Measurements from ENCODE around the gene VGLL3.
"Not testable (repeated sequence)": the region's sequence is repeated elsewhere in the genome, so short reads cannot be mapped to it uniquely, and the experiment has no call there.

VGLL3 gene

DNA sequence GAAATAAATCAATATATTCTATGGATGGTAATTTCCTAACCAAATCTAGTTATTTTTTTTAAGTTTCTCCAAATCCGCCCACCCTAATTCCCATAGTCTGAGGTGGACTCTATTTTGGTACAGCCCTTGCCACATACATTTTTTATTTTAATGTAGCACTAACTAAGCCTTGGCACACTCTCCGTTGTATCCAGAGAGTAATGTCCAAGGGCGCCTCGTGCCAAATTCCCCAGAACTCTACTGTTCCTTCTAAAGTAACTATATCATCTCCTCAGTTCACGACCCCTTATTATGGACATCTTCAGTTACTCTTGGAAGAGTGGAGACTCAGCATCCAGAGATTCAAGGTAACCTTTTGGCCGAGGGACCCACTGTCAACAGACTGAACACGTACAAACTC is 1.3 kb downstream of the VGLL3 start:
- no peak for DNase-seq (ENCODE audit: low read depth in 2 of 2)

DNA sequence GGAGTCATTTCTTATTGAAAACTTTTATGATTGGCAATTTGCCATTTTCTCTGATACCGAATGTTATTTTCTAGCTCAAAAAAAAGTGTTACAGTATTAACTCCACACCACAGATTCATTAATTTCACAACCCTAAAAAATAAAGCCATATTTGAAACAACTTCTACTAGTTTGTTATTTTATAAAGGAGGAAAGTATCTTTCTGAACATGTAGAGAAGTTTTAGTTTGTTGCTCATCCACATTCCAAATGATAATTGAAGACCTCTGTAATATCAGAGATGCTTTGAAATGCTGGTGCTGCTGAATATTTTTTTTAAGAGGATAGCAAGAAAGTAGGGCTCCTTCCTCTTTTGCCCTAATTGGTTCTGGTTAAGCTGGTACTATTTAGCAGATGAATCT is 1.9 kb downstream of the VGLL3 start:
- DNase-seq (ENCODE audit: low read depth in 2 of 2): no peak

DNA sequence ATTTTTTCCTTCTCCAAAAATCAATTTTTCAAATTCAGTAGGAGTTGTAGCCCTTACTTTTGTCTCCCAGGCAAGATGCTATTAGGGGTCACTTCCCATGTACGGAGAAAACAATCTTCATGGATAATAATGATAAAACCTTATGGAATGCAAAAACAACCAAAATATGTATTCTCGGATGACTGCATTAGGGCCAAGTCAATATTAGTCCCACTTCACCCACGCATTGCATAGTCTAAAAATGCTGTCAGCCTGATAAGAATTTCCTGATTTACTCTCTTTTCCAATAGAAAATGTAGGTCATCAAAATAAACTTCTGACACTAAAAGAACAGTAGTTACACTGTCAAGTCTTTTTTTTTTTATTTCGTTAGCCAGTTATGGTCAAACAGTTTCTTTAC is 2.7 kb downstream of the VGLL3 start:
- no peak for DNase-seq (ENCODE audit: low read depth in 2 of 2)

DNA sequence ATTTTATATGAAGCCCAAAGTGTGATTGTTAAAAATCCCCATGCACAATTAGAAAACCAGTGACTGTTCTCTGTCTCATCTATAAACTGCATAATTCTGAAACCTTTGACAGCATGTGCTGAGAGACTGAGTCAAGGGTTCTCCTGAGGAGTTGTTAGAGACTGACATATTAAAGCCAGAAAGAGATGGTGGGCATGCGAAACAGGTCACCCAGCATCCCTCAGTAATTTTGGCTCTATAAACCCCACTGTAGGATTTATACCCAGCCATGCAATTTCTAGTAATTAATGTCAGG is 3.6 kb downstream of the VGLL3 start:
- no peak for DNase-seq (ENCODE audit: low read depth in 2 of 2)

DNA sequence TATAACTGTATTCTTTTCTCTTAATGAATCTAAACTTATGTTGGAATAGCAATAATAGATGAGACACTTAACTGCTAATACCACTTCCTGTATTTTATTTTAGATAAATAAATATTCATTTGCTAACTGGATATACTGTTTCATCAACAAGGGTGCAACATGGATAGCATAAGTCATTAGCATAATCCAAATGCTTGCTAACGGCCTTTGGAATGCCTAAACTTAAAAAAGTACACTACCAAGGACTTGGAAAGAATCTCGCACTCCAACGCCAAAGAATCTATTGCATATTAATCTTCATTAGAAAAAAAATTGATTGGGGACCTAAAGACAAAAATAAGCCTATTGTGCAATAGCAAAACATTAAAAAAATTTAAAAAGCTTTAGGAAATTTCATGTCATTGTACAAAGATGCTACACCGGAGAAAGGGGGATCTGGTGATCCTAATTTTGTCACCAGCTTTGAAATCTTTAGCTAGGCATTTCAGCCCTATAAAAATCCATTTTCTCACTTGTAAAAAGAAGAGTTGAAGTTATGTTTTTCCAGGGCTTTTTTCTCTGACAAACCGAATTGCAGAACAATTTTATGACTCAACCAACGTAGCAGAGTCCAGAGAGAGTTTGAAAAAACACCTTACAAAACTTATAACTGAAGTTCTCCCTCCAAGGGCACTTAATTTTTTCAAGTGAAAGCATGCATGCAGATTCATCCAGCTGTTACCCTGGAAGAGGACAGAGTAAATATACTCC is 4.1 kb downstream of the VGLL3 start:
- no peak for DNase-seq (ENCODE audit: low read depth in 2 of 2)

DNA sequence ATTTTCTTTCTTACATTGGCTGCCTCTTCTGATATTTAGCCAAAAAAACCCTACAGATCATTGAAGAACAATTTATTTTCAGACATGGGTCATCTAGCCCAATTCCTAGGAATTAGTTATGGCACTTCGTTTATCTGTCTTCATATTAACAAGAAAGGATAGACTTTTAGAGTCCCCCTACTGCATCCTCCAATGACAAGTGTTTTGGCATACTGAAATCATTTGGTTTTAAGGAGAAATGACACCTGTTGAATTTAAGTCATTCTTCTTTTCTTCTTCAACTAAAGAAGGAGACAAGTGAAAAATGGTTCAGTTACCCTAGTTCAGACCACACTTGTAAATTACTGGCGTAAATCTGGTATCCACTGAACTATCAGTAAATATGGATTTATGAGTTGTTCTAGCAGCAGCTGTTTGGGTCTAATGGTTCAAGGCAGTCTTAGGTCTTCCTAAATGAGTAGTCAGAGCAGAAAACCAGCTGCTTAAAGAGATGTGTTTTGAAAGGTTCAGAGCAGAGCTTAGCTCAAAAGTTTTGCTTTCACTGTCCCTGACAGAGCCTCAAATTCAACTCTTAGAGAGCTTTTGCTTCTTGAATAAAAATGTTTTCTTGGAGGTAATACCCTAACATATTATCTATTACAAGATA is 5.6 kb downstream of the VGLL3 start:
- DNase-seq (ENCODE audit: low read depth in 2 of 2): no peak

- no peak for DNase-seq (ENCODE audit: low read depth in 2 of 2)
These were observed 6.7 kb downstream of the VGLL3 start for GRCh38 chr3:86984271-86984670.

- DNase-seq (ENCODE audit: low read depth in 2 of 2): no peak
These were observed 8.1 kb downstream of the VGLL3 start for GRCh38 chr3:86982883-86983282.

DNA sequence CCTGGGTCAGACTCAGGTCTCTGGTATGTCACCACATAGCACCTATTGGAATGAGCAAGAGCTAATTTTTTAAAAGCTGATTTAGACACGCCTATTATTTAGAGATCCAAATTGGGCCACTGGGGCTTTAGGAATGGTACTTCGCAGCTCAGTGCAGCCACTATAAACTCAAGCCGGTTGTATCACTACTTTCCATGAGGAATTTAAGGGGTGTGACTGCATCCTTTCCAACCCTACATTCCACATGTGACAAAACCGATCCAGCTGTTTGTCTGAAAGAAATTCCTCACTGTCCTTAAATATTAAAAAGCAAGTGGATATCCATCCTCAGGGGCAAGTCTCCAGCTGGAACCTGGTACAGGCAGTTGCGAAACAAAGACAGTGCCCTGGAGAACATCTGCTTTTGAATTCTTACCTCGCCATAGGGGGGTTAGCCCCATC is 12.8 kb downstream of the VGLL3 start:
- DNase-seq (ENCODE audit: low read depth in 2 of 2): no peak

- DNase-seq (ENCODE audit: low read depth in 2 of 2): no peak
These were observed 14.7 kb downstream of the VGLL3 start for GRCh38 chr3:86976219-86976618.

- DNase-seq (ENCODE audit: low read depth in 2 of 2): not testable (repeated sequence)
These were observed 16.8 kb downstream of the VGLL3 start for GRCh38 chr3:86974177-86974576.

- DNase-seq (ENCODE audit: low read depth in 2 of 2): no peak
These were observed 17.5 kb downstream of the VGLL3 start for GRCh38 chr3:86973440-86973839.

- no peak for DNase-seq (ENCODE audit: low read depth in 2 of 2)
These were observed 21.3 kb downstream of the VGLL3 start for GRCh38 chr3:86969500-86970189.

- DNase-seq (ENCODE audit: low read depth in 2 of 2): no peak
These were observed 22.6 kb downstream of the VGLL3 start for GRCh38 chr3:86968244-86968932.

DNA sequence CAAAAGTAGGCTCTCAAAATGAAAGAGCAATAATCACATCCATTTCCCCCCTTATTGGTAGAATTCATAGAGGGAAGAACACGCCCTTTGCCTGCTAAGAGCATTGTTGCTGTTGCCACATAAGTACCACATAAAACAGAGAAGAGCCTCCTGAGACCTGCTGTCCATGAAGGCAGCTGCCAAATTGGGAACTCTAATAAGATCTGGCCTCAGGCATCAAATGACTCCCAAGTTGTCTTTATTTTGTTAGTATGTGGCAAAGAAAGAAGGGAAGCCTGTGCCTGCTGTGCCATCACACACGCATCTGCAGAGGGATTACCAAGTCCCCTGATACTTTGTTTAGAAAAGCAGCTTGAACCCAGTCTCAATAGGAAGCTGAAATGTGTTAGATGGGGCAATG is 23.9 kb downstream of the VGLL3 start:
- no peak for DNase-seq (ENCODE audit: low read depth in 2 of 2)

GRCh38 chr3:86965166-86965565 is 25.8 kb downstream of the VGLL3 start:
- no peak for DNase-seq (ENCODE audit: low read depth in 2 of 2)

GRCh38 chr3:86963611-86964010 is 27.3 kb downstream of the VGLL3 start:
- no peak for DNase-seq (ENCODE audit: low read depth in 2 of 2)

- no peak for DNase-seq (ENCODE audit: low read depth in 2 of 2)
These were observed 29.7 kb downstream of the VGLL3 start for GRCh38 chr3:86961297-86961696.

GRCh38 chr3:86960550-86960949 is 30.4 kb downstream of the VGLL3 start:
- no peak for DNase-seq (ENCODE audit: low read depth in 2 of 2)

DNA sequence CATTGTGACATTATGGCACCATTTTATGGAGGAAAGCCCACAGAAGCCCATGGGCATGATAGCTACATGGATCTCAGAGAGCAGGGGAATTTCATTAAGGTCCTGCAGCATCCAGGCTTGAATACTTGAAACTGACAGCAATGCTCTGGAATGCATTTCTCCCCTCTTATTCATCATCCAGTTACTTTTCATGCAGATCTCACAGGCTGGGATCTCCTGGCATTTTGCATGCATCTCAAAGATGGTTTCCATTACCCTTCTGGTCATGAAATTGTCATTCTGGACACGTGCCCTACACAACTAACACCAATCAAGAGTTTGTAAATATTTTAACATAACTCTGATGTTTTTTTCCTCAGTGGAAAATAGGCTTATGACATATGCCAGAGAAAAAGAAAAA is 32.4 kb downstream of the VGLL3 start:
- no peak for DNase-seq (ENCODE audit: low read depth in 2 of 2)

DNA sequence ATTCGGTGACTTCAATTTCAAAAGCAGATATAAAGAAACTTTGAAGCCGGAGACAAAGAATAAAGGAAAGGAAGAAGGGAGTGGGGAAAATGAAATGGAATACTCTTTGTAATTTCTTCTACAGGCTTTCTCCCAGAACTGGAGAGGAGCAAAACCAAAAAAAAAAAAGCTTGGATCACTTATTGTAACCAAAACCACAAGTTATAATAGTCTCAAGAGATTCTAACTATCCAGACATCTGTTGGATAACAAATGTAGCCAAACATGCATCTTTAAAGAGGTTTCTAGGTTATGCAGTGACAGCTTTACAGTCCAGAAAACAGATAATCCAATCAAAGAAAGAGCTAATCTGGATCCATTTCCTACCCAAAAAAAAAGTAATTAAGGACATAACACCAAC is 36.2 kb downstream of the VGLL3 start:
- no peak for DNase-seq (ENCODE audit: low read depth in 2 of 2)

DNA sequence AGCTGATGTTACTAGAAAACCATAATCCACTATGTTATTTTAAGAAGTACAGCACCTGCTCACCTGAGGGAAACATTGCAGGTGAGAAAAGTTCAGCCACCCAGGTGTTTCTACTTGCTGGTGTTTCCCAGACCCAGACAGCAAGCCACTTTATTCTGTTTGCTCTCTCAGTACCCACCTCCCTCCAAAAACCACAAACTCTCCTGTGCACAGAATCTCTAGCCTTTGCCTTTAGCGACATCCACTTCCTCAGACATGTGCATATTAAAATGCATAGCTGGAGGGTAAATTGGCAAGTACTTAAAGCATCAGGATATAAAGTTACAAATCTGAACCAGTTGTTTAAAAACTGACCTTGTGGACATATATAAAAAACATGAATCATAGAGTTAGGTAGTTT is 36.7 kb downstream of the VGLL3 start:
- DNase-seq (ENCODE audit: low read depth in 2 of 2): no peak

GRCh38 chr3:86951322-86951721 is 39.6 kb downstream of the VGLL3 start:
- DNase-seq (ENCODE audit: low read depth in 2 of 2): no peak
